HepG2 (cell line): ENCODE measurements around the gene WNT3. TPM values are rescaled to one million over a fixed set of nuclear protein-coding genes. Genes with fewer than 3 reads are reported as not detected.

Experiments
- AKNA ChIP-seq: sonication (generic); formaldehyde crosslinking; IDR thresholded peaks from 2 replicates; pipeline ENCODE4 v1.4.0; 2020; ENCODE audit warnings: missing genetic modification reagents, borderline replicate concordance
- ATF7-NPFF ChIP-seq: sonication (generic); formaldehyde crosslinking; IDR thresholded peaks from 2 replicates; pipeline ENCODE4 v1.8.1; 2023; ENCODE audit warnings: mild to moderate bottlenecking, low read depth, missing genetic modification reagents, moderate library complexity
- FIP1L1 ChIP-seq: fragments of 200-400 bp; formaldehyde crosslinking; IDR thresholded peaks from 2 replicates; pipeline ENCODE4 v1.6.1; 2018; ENCODE audit warnings: low read depth, mild to moderate bottlenecking, low read length, moderate library complexity, borderline replicate concordance; ENCODE audit not compliant: insufficient read depth
- FOXP1 ChIP-seq, 2 experiments: fragments of 450-650 bp in 1 of 2; IDR thresholded peaks; 2 replicates each; pipeline ENCODE4 v1.6.1; 2017 to 2018; ENCODE audit warnings: antibody characterized with exemption in 1 of 2
- HMGXB3 ChIP-seq: sonication (generic); formaldehyde crosslinking; IDR thresholded peaks from 2 replicates; pipeline ENCODE4 v1.4.0; 2020; ENCODE audit warnings: missing genetic modification reagents, borderline replicate concordance
- LBX2 ChIP-seq: sonication (generic); formaldehyde crosslinking; IDR thresholded peaks from 2 replicates; pipeline ENCODE4 v1.5.0; 2020; ENCODE audit warnings: missing genetic modification reagents, mild to moderate bottlenecking, borderline replicate concordance
- MTA1 ChIP-seq: sonication (generic); formaldehyde crosslinking; IDR thresholded peaks from 2 replicates; pipeline ENCODE4 v1.4.0; 2020; ENCODE audit warnings: missing genetic modification reagents, mild to moderate bottlenecking, borderline replicate concordance
- NCOA2 ChIP-seq: sonication (generic); formaldehyde crosslinking; IDR thresholded peaks from 2 replicates; pipeline ENCODE4 v1.8.0; 2022; ENCODE audit warnings: inconsistent platforms
- NFRKB ChIP-seq: fragments of 450-650 bp; IDR thresholded peaks from 2 replicates; pipeline ENCODE4 v1.6.1; 2017
- NONO ChIP-seq, 2 experiments: fragments of 450-650 bp in 1 of 2; sonication (generic) in 1 of 2; formaldehyde crosslinking in 1 of 2; IDR thresholded peaks in 1 of 2; conservative IDR thresholded peaks in 1 of 2; 2 replicates each; pipeline versions ENCODE4 v1.6.1 to v1.8.0; 2017 to 2022; ENCODE audit warnings: mild to moderate bottlenecking in 1 of 2, missing genetic modification reagents in 1 of 2, moderate library complexity in 1 of 2
- SALL1 ChIP-seq: sonication (generic); formaldehyde crosslinking; IDR thresholded peaks from 2 replicates; pipeline ENCODE4 v1.8.0; 2022; ENCODE audit warnings: mild to moderate bottlenecking, missing genetic modification reagents
- SRY ChIP-seq: sonication (generic); formaldehyde crosslinking; IDR thresholded peaks from 2 replicates; pipeline ENCODE4 v1.8.0; 2022; ENCODE audit warnings: mild to moderate bottlenecking, missing genetic modification reagents
- THAP8 ChIP-seq: sonication (generic); formaldehyde crosslinking; IDR thresholded peaks from 2 replicates; pipeline ENCODE4 v1.5.1; 2020; ENCODE audit warnings: missing genetic modification reagents, mild to moderate bottlenecking, borderline replicate concordance
- ZNF598 ChIP-seq: sonication (generic); formaldehyde crosslinking; IDR thresholded peaks from 2 replicates; pipeline ENCODE4 v1.5.1; 2020; ENCODE audit warnings: mild to moderate bottlenecking, missing genetic modification reagents, borderline replicate concordance
- ZNF784 ChIP-seq: sonication (generic); formaldehyde crosslinking; IDR thresholded peaks from 2 replicates; pipeline ENCODE4 v1.5.1; 2020; ENCODE audit warnings: missing genetic modification reagents, mild to moderate bottlenecking, borderline replicate concordance
- polyA plus RNA-seq, 8 experiments: library from polyadenylated mRNA; depleted of rRNA in 3 of 8; stranded (reverse) in 7 of 8; unstranded in 1 of 8; fragments of >200 nt; fragmentation: Illumina TruSeq in 4 of 8; extraction: Trizol in 4 of 8; gene quantifications; 2 replicates each; pipeline versions ENCODE4 v1.2.1 to v1.2.3, GENCODE V29; 2011 to 2016; ENCODE audit warnings: low read depth in 4 of 8, missing spikeins in 1 of 8, mixed read lengths in 1 of 8; ENCODE audit not compliant: insufficient read depth in 1 of 8
- total RNA-seq, 5 experiments: library from RNA; depleted of rRNA; stranded (reverse); fragments of >200 nt; fragmentation: Illumina TruSeq; extraction: Trizol; gene quantifications; 2 replicates each; pipeline ENCODE4 v1.2.3, GENCODE V29; 2016; ENCODE audit warnings: low read depth in 1 of 5

WNT3 gene
- total and polyA plus RNA-seq, 2 of the 13 experiments (the other 11 are each of a cell fraction or from before 2014, with no cell fraction given), result 8.5 to 10.3 TPM

- TF ChIP-seq HMGXB3 (0 out of 2 replicates have a peak, but pooled peaks have one; percentile 35), SALL1 (CRISPR knock-in tag) (peak; percentile 66; the same call in 1 of the 2 replicates), AKNA (no peak), SRY (CRISPR knock-in tag) (no peak; the same call in none of the 2 replicates), ATF7-NPFF (no peak), NFRKB (no peak), NCOA2 (CRISPR knock-in tag) (peak; percentile 21; the same call in 1 of the 2 replicates), ZNF598 (CRISPR knock-in tag) (peak; percentile 68; the same call in 1 of the 2 replicates), LBX2 (CRISPR knock-in tag) (peak; percentile 55; the same call in 1 of the 2 replicates), FOXP1 (IDR thresholded peaks at IDR 0.05) (no peak), FOXP1 (CRISPR knock-in tag; IDR thresholded peaks at IDR 0.05) (0 out of 2 replicates have a peak, but pooled peaks have one; percentile 2), MTA1 (CRISPR knock-in tag) (no peak), FIP1L1 (no peak), ZNF784 (CRISPR knock-in tag) (peak; percentile 73; the same call in 1 of the 2 replicates), NONO (IDR thresholded peaks at IDR 0.05) (no peak), NONO (CRISPR knock-in tag; conservative IDR thresholded peaks at IDR 0.05) (no peak), THAP8 (CRISPR knock-in tag) (0 out of 2 replicates have a peak, but pooled peaks have one; percentile 58)
These were observed 48.1 kb downstream of the WNT3 start (continued) for GRCh38 chr17:46770439-46770817.
